IMR-90 (cell line): Measurements from ENCODE around the gene EML5. TPM values are rescaled to one million over a fixed set of nuclear protein-coding genes. Genes with fewer than 3 reads are reported as not detected.

ENCODE experiments used
- ATAC-seq: fragments of 200-7000 bp; cut with Tn5 transposase; 2 replicates; pipeline ENCODE4 v1.9.1; 2020; ENCODE audit warnings: low read depth, mild to moderate bottlenecking, moderate library complexity
- BruUV-seq: library from RNA; stranded (reverse); fragments of 400-500 nt; replicated peaks from 2 replicates; lab custom pipeline; 2021; lab: Mats Ljungman, UMichigan
- CTCF ChIA-PET: fragments of 300-600 bp; formaldehyde crosslinking; extraction: SDS; loops from one replicate; lab custom pipeline; 2021; ENCODE audit warnings: antibody characterized with exemption; lab: Yijun Ruan, JAX
- POLR2A ChIA-PET: fragments of 300-600 bp; sonication (Branson Sonifier 250); formaldehyde crosslinking; loops from one replicate; lab custom pipeline; 2022; ENCODE audit warnings: antibody characterized with exemption; ENCODE audit not compliant: unreplicated experiment; lab: Charles Lee
- DNase-seq: peaks from one replicate; pipeline ENCODE4 v3.0.0; 2013
- H2AFZ ChIP-seq: replicated peaks from 2 replicates; pipeline ENCODE3; 2013; ENCODE audit warnings: low read length, mild to moderate bottlenecking; ENCODE audit not compliant: poor library complexity
- H2AK5ac ChIP-seq: 2 replicates; pipeline ENCODE4 v1.6.1; 2013; ENCODE audit warnings: low read depth, low read length, inconsistent platforms
- H2AK9ac ChIP-seq: replicated peaks from 2 replicates; pipeline ENCODE3; 2013; ENCODE audit warnings: mild to moderate bottlenecking, low read depth, low read length, moderate library complexity; ENCODE audit not compliant: poor library complexity
- H2BK120ac ChIP-seq: 2 replicates; pipeline ENCODE4 v1.6.1; 2013; ENCODE audit warnings: low read depth, low read length, inconsistent platforms
- H2BK15ac ChIP-seq: 3 replicates; pipeline ENCODE4 v1.6.1; 2013; ENCODE audit warnings: low read depth, low read length, inconsistent platforms
- H2BK20ac ChIP-seq: 2 replicates; pipeline ENCODE4 v1.6.1; 2013; ENCODE audit warnings: low read depth, mild to moderate bottlenecking, inconsistent platforms, low read length, moderate library complexity
- H2BK5ac ChIP-seq: 2 replicates; pipeline ENCODE4 v1.6.1; 2013; ENCODE audit warnings: mild to moderate bottlenecking, low read depth, low read length, inconsistent platforms; ENCODE audit not compliant: poor library complexity, severe bottlenecking
- H3K14ac ChIP-seq: replicated peaks from 2 replicates; pipeline ENCODE4 v1.6.1; 2013; ENCODE audit warnings: low read depth, low read length, inconsistent platforms
- H3K18ac ChIP-seq: 2 replicates; pipeline ENCODE4 v1.6.1; 2013; ENCODE audit warnings: low read depth, low read length, control low read depth
- H3K23ac ChIP-seq: 2 replicates; pipeline ENCODE4 v1.6.1; 2013; ENCODE audit warnings: low read depth, low read length, inconsistent platforms
- H3K27ac ChIP-seq: 2 replicates; pipeline ENCODE4 v1.5.1; 2013; ENCODE audit warnings: mild to moderate bottlenecking, control low read depth, low read length; ENCODE audit not compliant: insufficient read depth
- H3K27me3 ChIP-seq: 2 replicates; pipeline ENCODE4 v1.6.1; 2013; ENCODE audit warnings: low read length; ENCODE audit not compliant: control insufficient read depth, insufficient read depth
- H3K36me3 ChIP-seq: 2 replicates; pipeline ENCODE4 v1.6.1; 2013; ENCODE audit warnings: low read length, mixed read lengths; ENCODE audit not compliant: control insufficient read depth, insufficient read depth
- H3K4ac ChIP-seq: 2 replicates; pipeline ENCODE4 v1.6.1; 2013; ENCODE audit warnings: low read depth, low read length, inconsistent platforms
- H3K4me1 ChIP-seq: 2 replicates; pipeline ENCODE4 v1.6.1; 2013; ENCODE audit warnings: low read length, mixed read lengths; ENCODE audit not compliant: control insufficient read depth, insufficient read depth
- H3K4me2 ChIP-seq: 2 replicates; pipeline ENCODE4 v1.6.1; 2013; ENCODE audit warnings: low read depth, mild to moderate bottlenecking, control low read depth, low read length, moderate library complexity
- H3K4me3 ChIP-seq: 2 replicates; pipeline ENCODE4 v1.5.1; 2013; ENCODE audit warnings: low read depth, mild to moderate bottlenecking, control low read depth, low read length, moderate library complexity; ENCODE audit not compliant: insufficient read depth
- H3K56ac ChIP-seq: 2 replicates; pipeline ENCODE4 v1.6.1; 2013; ENCODE audit warnings: low read length, inconsistent platforms; ENCODE audit not compliant: insufficient read depth; ENCODE audit errors: extremely low read depth
- H3K79me1 ChIP-seq, 2 experiments: 2 replicates each; pipeline ENCODE4 v1.6.1; 2013; ENCODE audit warnings: low read length in 2 of 2, inconsistent platforms in 1 of 2, low read depth in 1 of 2
- H3K9ac ChIP-seq: 2 replicates; pipeline ENCODE4 v1.6.1; 2013; ENCODE audit warnings: low read depth, low read length, control low read depth
- H3K9me1 ChIP-seq: 2 replicates; pipeline ENCODE4 v1.6.1; 2013; ENCODE audit warnings: low read length, inconsistent platforms; ENCODE audit not compliant: insufficient read depth
- H3K9me3 ChIP-seq: 2 replicates; pipeline ENCODE4 v1.6.1; 2013; ENCODE audit warnings: low read length; ENCODE audit not compliant: control insufficient read depth, insufficient read depth
- H4K20me1 ChIP-seq: 2 replicates; pipeline ENCODE4 v1.6.1; 2013; ENCODE audit warnings: low read length, inconsistent platforms; ENCODE audit not compliant: insufficient read depth
- H4K5ac ChIP-seq: 2 replicates; pipeline ENCODE4 v1.6.1; 2013; ENCODE audit warnings: mild to moderate bottlenecking, low read depth, low read length, control low read depth
- H4K8ac ChIP-seq, 2 experiments: 2 replicates each; pipeline ENCODE4 v1.6.1; 2013; ENCODE audit warnings: low read depth in 2 of 2, low read length in 2 of 2, control low read depth in 1 of 2, inconsistent platforms in 1 of 2
- H4K91ac ChIP-seq: 2 replicates; pipeline ENCODE4 v1.6.1; 2013; ENCODE audit warnings: low read depth, low read length, inconsistent platforms; ENCODE audit not compliant: insufficient read depth
- BHLHE40 ChIP-seq: fragments of 150-350 bp; IDR thresholded peaks from 2 replicates; pipeline ENCODE4 v1.6.1; 2016; ENCODE audit warnings: mild to moderate bottlenecking, low read depth, low read length
- CEBPB ChIP-seq: IDR thresholded peaks from 2 replicates; pipeline ENCODE4 v1.6.1; 2012; ENCODE audit warnings: low read depth, low read length, improper control_type of control experiment
- CHD1 ChIP-seq: IDR thresholded peaks from 2 replicates; pipeline ENCODE4 v1.6.1; 2012; ENCODE audit warnings: low read depth, low read length, improper control_type of control experiment
- FOS ChIP-seq: fragments of 150-350 bp; IDR thresholded peaks from 2 replicates; pipeline ENCODE4 v1.6.1; 2016; ENCODE audit warnings: low read depth, low read length
- MAFK ChIP-seq: IDR thresholded peaks from 2 replicates; pipeline ENCODE4 v1.6.1; 2012; ENCODE audit warnings: low read depth, low read length, improper control_type of control experiment
- MAZ ChIP-seq: IDR thresholded peaks from 2 replicates; pipeline ENCODE4 v1.6.1; 2012; ENCODE audit warnings: low read depth, mild to moderate bottlenecking, low read length, improper control_type of control experiment, moderate library complexity, borderline replicate concordance
- MXI1 ChIP-seq: IDR thresholded peaks from 2 replicates; pipeline ENCODE4 v1.6.1; 2012; ENCODE audit warnings: low read depth, mild to moderate bottlenecking, low read length, moderate library complexity, borderline replicate concordance
- NFE2L2 ChIP-seq: fragments of 150-350 bp; IDR thresholded peaks from 2 replicates; pipeline ENCODE4 v1.6.1; 2016; ENCODE audit warnings: low read depth, mild to moderate bottlenecking, low read length
- POLR2A ChIP-seq: IDR thresholded peaks from 2 replicates; pipeline ENCODE4 v1.6.1; 2012; ENCODE audit warnings: mild to moderate bottlenecking, low read depth, low read length
- RAD21 ChIP-seq: IDR thresholded peaks from 2 replicates; pipeline ENCODE4 v1.6.1; 2012; ENCODE audit warnings: low read length, improper control_type of control experiment
- RCOR1 ChIP-seq: IDR thresholded peaks from 2 replicates; pipeline ENCODE4 v1.6.1; 2012; ENCODE audit warnings: mild to moderate bottlenecking, low read length, improper control_type of control experiment; ENCODE audit not compliant: insufficient replicate concordance
- RFX5 ChIP-seq: IDR thresholded peaks from 2 replicates; pipeline ENCODE4 v1.8.0; 2012; ENCODE audit warnings: low read depth, mild to moderate bottlenecking, low read length, moderate library complexity
- SMC3 ChIP-seq: fragments of 150-350 bp; IDR thresholded peaks from 2 replicates; pipeline ENCODE4 v1.6.1; 2016; ENCODE audit warnings: low read depth, mild to moderate bottlenecking, antibody characterized with exemption, low read length, moderate library complexity
- dilution Hi-C: fragments of 300-500 bp; cut with HindIII; formaldehyde crosslinking; loops from one replicate; pipeline ENCODE4 v1.14.3; 2018; ENCODE audit warnings: low sequenced_read_pairs; ENCODE audit not compliant: unreplicated experiment
- in situ Hi-C: fragments of 300-500 bp; cut with MboI; formaldehyde crosslinking; loops from 3 replicates; pipeline ENCODE4 v1.14.3; 2019; ENCODE audit warnings: low sequenced_read_pairs, inconsistent platforms, mixed read lengths
- intact Hi-C: fragments of 100-400 bp; cut with micrococcal nuclease; formaldehyde crosslinking; loops from 2 replicates; pipeline ENCODE4 v1.10.0; 2022
- polyA plus RNA-seq, 3 experiments: library from polyadenylated mRNA; depleted of rRNA; stranded (reverse); fragments of >200 nt; gene quantifications; 2 replicates each; pipeline ENCODE4 v1.2.3, GENCODE V29; 2012; ENCODE audit warnings: low replicate concordance in 1 of 3
- total RNA-seq: library from RNA; depleted of rRNA; stranded (reverse); fragments of >200 nt; gene quantifications from 2 replicates; pipeline ENCODE4 v1.2.3, GENCODE V29; 2012
- TF ChIP-seq, protein P1 (sequence below): fragments of 150-350 bp; IDR thresholded peaks from 2 replicates; pipeline ENCODE4 v1.6.1; 2016; ENCODE audit warnings: low read depth, mild to moderate bottlenecking, low read length, moderate library complexity, borderline replicate concordance
- TF ChIP-seq, protein P2 (sequence below): fragments of 150-350 bp; IDR thresholded peaks from 2 replicates; pipeline ENCODE4 v1.6.1; 2017; ENCODE audit warnings: mild to moderate bottlenecking, antibody characterized with exemption, low read length, low read depth

The EML5 gene
- total and polyA plus RNA-seq, 2 of the 4 experiments (the other 2 are of a cell fraction), result 8.1 to 22.2 TPM

DNA sequence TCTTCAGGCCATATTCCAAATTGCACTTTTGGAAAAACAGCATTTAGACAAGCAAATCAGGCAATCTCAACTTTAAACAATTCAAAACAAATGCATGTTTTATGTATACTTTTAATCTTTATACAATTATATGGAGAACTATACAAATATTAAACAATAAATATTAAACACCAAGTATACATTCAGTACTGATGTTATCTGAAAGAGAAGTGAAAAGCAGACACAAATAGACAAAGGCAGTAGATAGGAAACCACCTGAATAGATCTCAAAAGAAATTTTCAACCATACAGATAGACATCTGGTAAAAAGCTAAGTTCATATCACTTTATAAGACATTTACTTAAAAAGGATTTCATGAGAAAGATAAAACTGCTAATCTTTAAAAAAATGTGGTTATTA, 164.7 kb downstream of the EML5 start:
- Histone ChIP-seq H3K27me3 (no peaks in the 10 kb centered on the region), H3K18ac (no peak overlapping the region), H2BK5ac (no peak overlapping the region), H3K56ac (no peak overlapping the region), H2AK5ac (no peak overlapping the region), H3K9ac (no peak overlapping the region), H2BK120ac (no peak overlapping the region), H2BK20ac (no peak overlapping the region), H3K36me3 (no peaks in the 10 kb centered on the region; the same call in 1 of the 2 replicates), H3K4me1 (no peaks in the 10 kb centered on the region), H3K27ac (no peak overlapping the region), H3K9me3 (no peaks in the 10 kb centered on the region), H2AK9ac (no peak overlapping the region), H2BK15ac (no peak overlapping the region), H3K23ac (no peak overlapping the region), H3K4me2 (no peak overlapping the region), H3K4ac (no peak overlapping the region), H2AFZ (no peak overlapping the region), H4K5ac (no peak overlapping the region), H4K91ac (no peak overlapping the region), H3K9me1 (peaks cover 5% of the 10 kb centered on the region; the same call in 1 of the 2 replicates), H3K4me3 (no peak overlapping the region), H3K79me1 (no peaks in the 10 kb centered on the region; a peak in 1 of 4 replicates), H4K20me1 (no peaks in the 10 kb centered on the region), H4K8ac (no peak overlapping the region), H3K14ac (no peak overlapping the region)
- POLR2A ChIA-PET, result no interaction called here
- in situ Hi-C loops (no loop called here), dilution Hi-C loops (no loop called here), intact Hi-C loops (no loop called here)
- CTCF ChIA-PET, result interaction anchor here (1.2 kb wide), 1 partner anchor 10 kb away, joined by 3 read pairs; no protein-coding TSS in a partner anchor
- TF ChIP-seq RFX5, result no peak
- no peak for TF ChIP-seq CHD1
- TF ChIP-seq, protein P1, sequence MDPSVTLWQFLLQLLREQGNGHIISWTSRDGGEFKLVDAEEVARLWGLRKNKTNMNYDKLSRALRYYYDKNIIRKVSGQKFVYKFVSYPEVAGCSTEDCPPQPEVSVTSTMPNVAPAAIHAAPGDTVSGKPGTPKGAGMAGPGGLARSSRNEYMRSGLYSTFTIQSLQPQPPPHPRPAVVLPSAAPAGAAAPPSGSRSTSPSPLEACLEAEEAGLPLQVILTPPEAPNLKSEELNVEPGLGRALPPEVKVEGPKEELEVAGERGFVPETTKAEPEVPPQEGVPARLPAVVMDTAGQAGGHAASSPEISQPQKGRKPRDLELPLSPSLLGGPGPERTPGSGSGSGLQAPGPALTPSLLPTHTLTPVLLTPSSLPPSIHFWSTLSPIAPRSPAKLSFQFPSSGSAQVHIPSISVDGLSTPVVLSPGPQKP, result no peak
- TF ChIP-seq RAD21, result no peak
- TF ChIP-seq RCOR1, result no peak
- TF ChIP-seq CEBPB, result no peak
- TF ChIP-seq MAZ, result no peak
- no peak for TF ChIP-seq POLR2A
- no peak for TF ChIP-seq BHLHE40
- no peak for TF ChIP-seq NFE2L2
- no peak for TF ChIP-seq MAFK
- TF ChIP-seq, protein P2, sequence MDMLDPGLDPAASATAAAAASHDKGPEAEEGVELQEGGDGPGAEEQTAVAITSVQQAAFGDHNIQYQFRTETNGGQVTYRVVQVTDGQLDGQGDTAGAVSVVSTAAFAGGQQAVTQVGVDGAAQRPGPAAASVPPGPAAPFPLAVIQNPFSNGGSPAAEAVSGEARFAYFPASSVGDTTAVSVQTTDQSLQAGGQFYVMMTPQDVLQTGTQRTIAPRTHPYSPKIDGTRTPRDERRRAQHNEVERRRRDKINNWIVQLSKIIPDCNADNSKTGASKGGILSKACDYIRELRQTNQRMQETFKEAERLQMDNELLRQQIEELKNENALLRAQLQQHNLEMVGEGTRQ, result no peak
- TF ChIP-seq FOS, result no peak
- no peak for TF ChIP-seq SMC3
- no peak for TF ChIP-seq MXI1
- no TSS peak for BruUV-seq
- no peak for DNase-seq
- no peak for ATAC-seq
